Activated T-helper 2 cell treated with anti-CD3 and anti-CD28 coated beads, Interferon-gamma antibody, Interleukin-2, Interleukin-4, amounts not matched to agents 10 μg/mL and 5 μg/mL and 100 μg/mL, durations not matched to agents 14 hours and 24 hours and 36 hours (primary cell): ENCODE measurements around the gene SYK. TPM values are rescaled to one million over a fixed set of nuclear protein-coding genes. Genes with fewer than 3 reads are reported as not detected.
"Not testable (repeated sequence)": the region's sequence is repeated elsewhere in the genome, so short reads cannot be mapped to it uniquely, and the experiment has no call there.

Experiments
- DNase-seq: peaks from one replicate; pipeline ENCODE4 v3.0.0; 2021; ENCODE audit warnings: low spot score
- H3K27ac Mint-ChIP-seq: one replicate; pipeline ENCODE4 v1.8.0; 2021; ENCODE audit warnings: mixed read lengths
- H3K27me3 Mint-ChIP-seq: one replicate; pipeline ENCODE4 v1.8.0; 2021; ENCODE audit warnings: low read depth, mixed read lengths
- H3K36me3 Mint-ChIP-seq: one replicate; pipeline ENCODE4 v1.8.0; 2021; ENCODE audit warnings: low read depth, mixed read lengths
- H3K4me1 Mint-ChIP-seq: one replicate; pipeline ENCODE4 v1.8.0; 2021; ENCODE audit warnings: low read depth, mixed read lengths
- H3K4me3 Mint-ChIP-seq: one replicate; pipeline ENCODE4 v1.8.0; 2021; ENCODE audit warnings: low read depth, mild to moderate bottlenecking, moderate library complexity, mixed read lengths
- H3K9me3 Mint-ChIP-seq: one replicate; pipeline ENCODE4 v1.8.0; 2021; ENCODE audit warnings: mixed read lengths
- intact Hi-C: fragments of 100-400 bp; cut with micrococcal nuclease; formaldehyde crosslinking; loops from one replicate; pipeline ENCODE4 v1.15.1; 2023
- total RNA-seq: library from RNA; stranded (reverse); gene quantifications from 2 replicates; pipeline ENCODE4 v1.2.3, GENCODE V29; 2022

SYK gene
- total RNA-seq, 1 donor from 2014 or later, result 0.80 TPM

DNA sequence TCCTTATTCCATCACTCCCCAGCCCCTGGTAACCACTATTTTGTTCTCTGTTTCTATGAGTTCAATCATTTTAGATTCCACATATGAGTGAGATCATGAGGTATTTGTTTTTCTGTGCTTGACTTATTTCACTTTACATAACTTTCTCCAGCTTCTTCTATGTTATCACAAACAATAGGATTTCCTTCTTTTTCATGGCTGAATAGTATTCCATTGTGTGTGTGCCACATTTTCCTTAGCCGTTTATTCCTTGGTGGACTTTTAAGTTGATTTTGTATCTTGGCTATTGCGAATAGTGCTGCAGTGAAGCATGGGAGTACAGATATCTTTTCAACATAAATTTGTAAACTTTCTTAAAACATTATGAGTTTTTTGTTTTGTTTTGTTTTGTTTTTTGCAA is 15.1 kb downstream of the SYK start:
- H3K4me1 Mint-ChIP-seq, result peaks cover 8% of the 10 kb centered on the region
- no peak overlapping the region for H3K27ac Mint-ChIP-seq
- DNase-seq, result no peak
- H3K36me3 Mint-ChIP-seq, result no peaks in the 10 kb centered on the region
- H3K27me3 Mint-ChIP-seq, result peaks cover 14% of the 10 kb centered on the region
- intact Hi-C loops, result no loop called here
- no peak overlapping the region for H3K4me3 Mint-ChIP-seq
- peaks cover 5% of the 10 kb centered on the region for H3K9me3 Mint-ChIP-seq

DNA sequence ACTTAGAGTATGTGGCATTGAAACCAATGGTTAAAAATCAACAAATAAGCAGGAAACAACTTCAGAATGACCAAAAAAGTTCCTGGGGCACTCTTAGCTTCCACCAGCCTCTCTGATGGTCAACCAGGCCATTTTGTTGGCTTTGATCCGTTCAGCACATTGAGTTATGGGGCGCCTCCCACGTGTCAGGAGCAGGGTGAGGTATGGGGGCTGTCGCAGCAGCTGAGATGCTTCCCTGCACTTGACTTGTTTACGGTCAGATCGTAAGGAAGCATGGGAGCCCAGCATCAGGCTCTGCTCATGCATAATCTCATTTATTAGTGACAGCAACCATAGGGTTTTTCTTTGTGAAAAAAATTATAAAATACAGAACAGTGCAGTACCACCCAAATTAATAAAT is 16.7 kb downstream of the SYK start:
- H3K27me3 Mint-ChIP-seq, result peaks cover 20% of the 10 kb centered on the region
- no peak for DNase-seq
- intact Hi-C loops, result no loop called here
- no peak overlapping the region for H3K27ac Mint-ChIP-seq
- H3K9me3 Mint-ChIP-seq, result peaks cover 5% of the 10 kb centered on the region
- H3K4me1 Mint-ChIP-seq, result peaks cover 8% of the 10 kb centered on the region
- no peaks in the 10 kb centered on the region for H3K36me3 Mint-ChIP-seq
- H3K4me3 Mint-ChIP-seq, result no peak overlapping the region

DNA sequence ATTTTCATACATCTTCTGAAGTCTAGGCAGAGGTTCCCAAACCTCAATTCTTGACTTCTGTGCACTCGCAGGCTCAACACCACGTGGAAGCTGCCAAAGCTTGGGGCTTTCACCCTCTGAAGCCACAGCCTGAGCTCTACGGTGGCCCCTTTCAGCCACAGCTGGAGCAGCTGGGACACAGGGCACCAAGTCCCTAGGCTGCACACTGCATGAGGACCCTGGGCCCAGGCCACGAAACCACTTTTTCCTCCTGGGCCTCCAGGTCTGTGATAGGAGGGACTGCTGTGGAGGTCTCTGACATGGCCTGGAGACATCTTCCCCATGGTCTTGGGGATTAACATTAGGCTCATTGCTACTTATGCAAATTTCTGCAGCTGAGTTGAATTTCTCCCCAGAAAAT is 18.8 kb downstream of the SYK start:
- H3K4me1 Mint-ChIP-seq, H3K9me3 Mint-ChIP-seq, H3K4me3 Mint-ChIP-seq, H3K36me3 Mint-ChIP-seq, H3K27ac Mint-ChIP-seq, intact Hi-C loops, DNase-seq: not testable (repeated sequence)
- H3K27me3 Mint-ChIP-seq, result peaks cover 32% of the 10 kb centered on the region

DNA sequence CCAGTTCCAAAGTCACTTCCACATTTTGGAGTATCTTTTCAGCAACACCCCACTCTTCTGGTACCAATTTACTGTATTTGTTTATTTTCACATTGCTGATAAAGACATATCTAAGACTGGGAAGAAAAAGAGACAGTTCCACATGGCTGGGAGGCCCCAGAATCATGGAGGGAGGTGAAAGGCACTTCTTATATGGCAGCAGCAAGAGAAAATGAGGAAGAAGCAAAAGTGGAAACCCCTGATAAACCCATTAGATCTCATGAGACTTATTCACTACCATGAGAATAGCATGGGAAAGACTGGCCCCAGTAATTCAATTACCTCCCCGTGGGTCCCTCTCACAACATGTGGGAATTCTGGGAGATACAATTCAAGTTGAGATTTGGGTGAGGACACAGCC is 19.6 kb downstream of the SYK start:
- H3K4me3 Mint-ChIP-seq, DNase-seq, H3K9me3 Mint-ChIP-seq, H3K27ac Mint-ChIP-seq, H3K4me1 Mint-ChIP-seq, H3K36me3 Mint-ChIP-seq, intact Hi-C loops: not testable (repeated sequence)
- peaks cover 35% of the 10 kb centered on the region for H3K27me3 Mint-ChIP-seq

DNA sequence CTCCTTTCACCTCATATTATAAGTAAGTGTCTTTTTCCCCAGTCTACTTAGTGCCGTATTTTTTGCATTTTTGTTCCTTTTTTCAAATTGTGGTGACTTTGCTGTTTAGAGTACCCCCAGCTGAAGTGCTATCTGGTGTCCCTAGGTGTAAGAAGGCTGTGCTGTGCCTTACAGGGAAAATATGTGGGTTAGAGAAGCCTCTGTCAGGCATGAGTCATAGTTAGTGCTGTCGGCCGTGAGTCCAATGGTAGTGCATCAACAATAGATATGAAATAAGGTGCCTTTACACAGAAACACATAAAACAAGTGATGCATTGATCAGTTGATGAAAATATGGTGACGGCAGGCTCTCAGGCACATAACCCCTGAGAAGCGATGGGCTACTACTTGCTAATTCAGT is 20.1 kb downstream of the SYK start:
- no peak for DNase-seq
- H3K9me3 Mint-ChIP-seq, result peaks cover 1% of the 10 kb centered on the region
- no peak overlapping the region for H3K27ac Mint-ChIP-seq
- H3K27me3 Mint-ChIP-seq, result peaks cover 31% of the 10 kb centered on the region
- H3K36me3 Mint-ChIP-seq, result no peaks in the 10 kb centered on the region
- H3K4me1 Mint-ChIP-seq, result no peaks in the 10 kb centered on the region
- H3K4me3 Mint-ChIP-seq, result no peak overlapping the region
- intact Hi-C loops, result no loop called here

DNA sequence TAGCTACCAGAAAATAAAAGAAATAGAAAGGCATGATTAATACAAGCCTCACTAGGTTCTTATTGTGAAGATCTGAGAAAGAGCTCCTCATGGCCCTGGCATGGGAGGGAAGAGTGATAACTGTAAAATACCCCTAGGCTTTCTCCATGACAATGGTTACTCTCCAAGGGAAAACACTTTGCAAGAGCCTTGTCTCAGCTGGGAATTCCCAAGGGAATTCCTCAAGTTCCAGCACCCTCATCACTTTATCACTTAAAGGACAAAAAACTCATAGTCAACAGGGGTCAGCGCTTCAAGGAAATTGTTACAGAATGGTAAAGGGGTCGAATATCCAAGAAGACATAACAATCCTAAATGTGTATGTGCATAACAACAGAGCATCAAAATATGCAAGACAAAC is 21.2 kb downstream of the SYK start:
- Mint-ChIP-seq H3K27ac (no peak overlapping the region), H3K36me3 (no peaks in the 10 kb centered on the region), H3K4me3 (no peak overlapping the region), H3K4me1 (no peaks in the 10 kb centered on the region), H3K27me3 (peaks cover 33% of the 10 kb centered on the region), H3K9me3 (no peaks in the 10 kb centered on the region)
- intact Hi-C loops, result no loop called here
- no peak for DNase-seq

DNA sequence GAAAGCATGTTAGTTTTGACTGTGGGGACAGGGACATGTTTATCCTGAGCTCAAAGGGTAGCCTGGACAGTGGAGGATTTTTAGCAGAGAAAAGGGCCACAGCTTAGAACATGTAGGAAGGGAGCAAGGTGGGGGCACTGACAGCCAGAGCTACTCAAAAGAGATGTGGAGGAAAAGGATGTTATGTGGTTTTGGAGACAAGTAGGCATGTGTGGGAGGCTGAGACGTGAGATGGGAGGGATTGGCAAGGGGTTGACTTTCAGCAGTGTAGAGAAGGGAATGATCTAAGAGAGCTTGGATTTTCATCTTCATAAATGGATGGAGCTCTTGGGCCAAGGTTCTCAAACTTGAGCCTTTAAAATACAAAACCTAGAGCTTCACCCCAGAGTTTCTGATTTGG is 24.0 kb downstream of the SYK start:
- Mint-ChIP-seq H3K9me3 (no peaks in the 10 kb centered on the region), H3K27me3 (peaks cover 35% of the 10 kb centered on the region), H3K4me1 (no peaks in the 10 kb centered on the region), H3K4me3 (no peak overlapping the region), H3K27ac (no peak overlapping the region), H3K36me3 (no peaks in the 10 kb centered on the region)
- no peak for DNase-seq
- intact Hi-C loops, result no loop called here

DNA sequence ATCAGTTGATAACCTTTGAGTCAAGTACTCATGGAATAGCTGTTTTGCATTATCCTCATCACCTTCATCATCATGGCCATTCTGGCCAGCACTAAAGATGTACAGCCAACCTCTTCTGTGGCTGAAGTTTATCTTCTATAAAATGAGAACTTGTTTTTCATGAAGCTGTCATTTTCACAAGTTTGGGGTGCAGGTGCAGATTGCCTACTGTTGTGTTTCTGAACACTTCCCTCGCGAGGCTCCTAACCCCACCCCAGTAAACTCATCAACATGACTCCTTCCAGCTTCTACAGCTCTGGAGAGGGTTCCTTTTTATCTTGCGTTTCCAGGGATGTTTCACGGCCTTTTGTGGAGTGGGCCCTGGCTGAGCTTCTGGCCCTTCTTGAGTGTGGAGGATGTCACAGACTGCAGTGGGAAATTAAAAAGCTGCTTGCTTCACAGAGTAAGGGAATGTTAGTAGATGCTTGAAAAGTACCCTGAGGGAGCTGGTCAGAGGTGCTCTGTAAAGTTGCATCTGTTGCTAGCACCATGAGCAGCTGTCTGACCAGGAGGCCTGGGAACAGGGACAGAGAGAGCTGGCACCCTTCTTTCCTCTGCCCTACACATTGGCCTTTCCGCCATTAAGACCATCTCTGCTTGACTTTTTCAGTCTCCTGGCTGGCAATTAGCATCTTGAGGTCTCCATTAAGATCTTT is 24.9 kb downstream of the SYK start:
- Mint-ChIP-seq H3K27ac (no peak overlapping the region), H3K36me3 (no peaks in the 10 kb centered on the region), H3K9me3 (no peaks in the 10 kb centered on the region), H3K27me3 (peaks cover 32% of the 10 kb centered on the region), H3K4me3 (no peak overlapping the region), H3K4me1 (no peaks in the 10 kb centered on the region)
- intact Hi-C loops, result no loop called here
- DNase-seq, result no peak

DNA sequence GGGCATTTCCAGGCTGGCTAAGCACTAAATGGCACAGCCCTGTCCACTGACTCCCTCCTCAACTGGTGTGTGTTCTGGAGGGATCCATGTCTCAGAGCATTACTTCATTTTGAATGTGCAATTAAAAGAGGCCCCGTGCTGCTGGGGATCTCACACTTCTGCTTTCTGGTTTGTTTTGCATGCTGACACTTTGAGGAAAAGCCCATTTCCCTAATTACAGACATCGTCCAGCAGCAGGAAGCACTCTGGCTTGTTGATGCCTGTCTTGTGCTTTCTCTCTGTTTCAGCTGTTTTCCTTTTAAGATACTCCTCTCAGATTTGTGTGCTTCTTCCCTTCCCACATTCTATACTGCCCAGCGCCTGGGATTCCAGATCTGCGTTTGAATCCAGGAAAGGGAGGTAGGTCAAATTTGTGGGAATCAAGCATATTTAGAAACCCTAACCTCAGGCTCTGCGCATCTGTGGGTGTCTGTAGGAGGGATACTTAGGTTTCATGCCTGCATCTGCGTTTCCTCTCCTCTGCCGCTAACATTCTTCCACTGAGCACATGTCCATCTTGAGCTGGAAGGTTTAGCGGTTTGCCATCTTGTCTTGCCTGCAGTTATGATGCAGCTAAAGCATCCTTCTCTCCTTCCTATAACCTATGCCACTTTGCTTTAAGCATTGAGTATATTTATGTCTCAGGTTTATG is 25.7 kb downstream of the SYK start:
- intact Hi-C loops, result no loop called here
- no peaks in the 10 kb centered on the region for H3K9me3 Mint-ChIP-seq

DNA sequence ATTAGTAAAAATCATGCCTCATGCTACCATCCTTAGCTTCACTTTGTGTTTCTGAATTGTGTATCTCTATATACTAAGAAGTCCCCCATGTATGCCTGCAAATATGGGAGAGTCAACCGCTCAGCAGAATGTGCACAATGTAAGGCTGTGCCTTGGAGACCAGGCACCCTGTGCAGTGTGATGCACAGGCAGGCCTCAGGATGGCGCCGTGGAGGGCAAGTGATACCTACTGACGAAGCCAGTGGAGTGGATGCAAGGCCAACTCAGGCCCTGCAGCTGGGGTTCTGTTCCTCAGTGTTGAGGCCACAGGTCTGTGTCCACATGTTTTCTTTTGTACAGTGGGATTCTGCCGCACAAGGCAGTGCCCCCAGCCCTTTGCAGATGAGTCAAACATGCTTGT is 28.4 kb downstream of the SYK start:
- intact Hi-C loops, result no loop called here
- peaks cover 15% of the 10 kb centered on the region for H3K27me3 Mint-ChIP-seq
- no peak for DNase-seq
- H3K36me3 Mint-ChIP-seq, result no peaks in the 10 kb centered on the region
- H3K27ac Mint-ChIP-seq, result no peak overlapping the region
- H3K4me1 Mint-ChIP-seq, result no peaks in the 10 kb centered on the region
- no peaks in the 10 kb centered on the region for H3K9me3 Mint-ChIP-seq
- no peak overlapping the region for H3K4me3 Mint-ChIP-seq

More for the DNA sequence above, 25.7 kb downstream of the SYK start:
- no peak overlapping the region for H3K27ac Mint-ChIP-seq
- no peak overlapping the region for H3K4me3 Mint-ChIP-seq
- H3K36me3 Mint-ChIP-seq, result no peaks in the 10 kb centered on the region
- H3K4me1 Mint-ChIP-seq, result no peaks in the 10 kb centered on the region
- DNase-seq, result no peak
- peaks cover 32% of the 10 kb centered on the region for H3K27me3 Mint-ChIP-seq

DNA sequence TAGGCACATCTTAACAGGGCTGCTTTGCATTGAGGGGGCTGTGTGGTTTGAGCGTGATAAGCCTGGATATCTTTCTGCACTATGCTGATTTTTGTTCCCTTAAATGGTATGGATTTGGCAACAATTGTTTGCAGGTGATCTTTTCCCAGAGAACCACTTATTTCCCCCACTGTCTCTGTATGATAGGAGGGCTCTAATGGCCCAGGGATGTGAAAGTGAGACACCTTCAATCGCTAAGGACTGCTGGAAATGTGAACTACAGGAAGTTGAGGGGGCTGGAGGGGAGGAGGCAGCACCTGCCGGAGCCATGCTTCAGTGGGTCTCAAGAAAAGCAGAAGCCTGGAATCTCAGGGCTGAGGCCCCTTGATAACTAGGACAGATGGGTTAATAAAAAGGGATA is 29.4 kb downstream of the SYK start:
- intact Hi-C loops, result no loop called here
- Mint-ChIP-seq H3K36me3 (no peaks in the 10 kb centered on the region), H3K27me3 (peaks cover 9% of the 10 kb centered on the region), H3K9me3 (no peaks in the 10 kb centered on the region), H3K4me3 (no peak overlapping the region), H3K4me1 (no peaks in the 10 kb centered on the region), H3K27ac (no peak overlapping the region)
- no peak for DNase-seq

DNA sequence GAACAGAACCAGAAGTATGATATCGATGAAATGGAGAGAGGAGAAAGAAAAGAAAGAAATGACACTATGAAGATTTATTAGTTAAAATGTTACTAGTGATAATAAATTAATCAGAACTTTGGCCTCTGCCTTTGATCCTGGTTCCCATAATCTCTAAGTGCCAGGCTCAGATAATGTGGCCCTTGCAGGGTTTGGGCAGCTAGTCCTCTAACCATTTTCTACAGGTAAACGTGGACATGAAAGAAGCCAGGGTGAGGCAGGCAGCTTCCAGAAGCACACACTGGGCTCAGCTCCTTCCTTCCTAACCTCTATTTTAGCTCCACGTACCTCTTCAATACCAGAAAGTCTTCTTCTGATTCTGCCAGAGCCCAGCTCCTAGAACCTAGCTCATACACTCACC is 30.6 kb downstream of the SYK start:
- no peaks in the 10 kb centered on the region for H3K9me3 Mint-ChIP-seq
- H3K27ac Mint-ChIP-seq, result no peak overlapping the region
- H3K4me1 Mint-ChIP-seq, result no peaks in the 10 kb centered on the region
- peaks cover 5% of the 10 kb centered on the region for H3K27me3 Mint-ChIP-seq
- no peak overlapping the region for H3K4me3 Mint-ChIP-seq
- no peak for DNase-seq
- intact Hi-C loops, result no loop called here
- H3K36me3 Mint-ChIP-seq, result no peaks in the 10 kb centered on the region

DNA sequence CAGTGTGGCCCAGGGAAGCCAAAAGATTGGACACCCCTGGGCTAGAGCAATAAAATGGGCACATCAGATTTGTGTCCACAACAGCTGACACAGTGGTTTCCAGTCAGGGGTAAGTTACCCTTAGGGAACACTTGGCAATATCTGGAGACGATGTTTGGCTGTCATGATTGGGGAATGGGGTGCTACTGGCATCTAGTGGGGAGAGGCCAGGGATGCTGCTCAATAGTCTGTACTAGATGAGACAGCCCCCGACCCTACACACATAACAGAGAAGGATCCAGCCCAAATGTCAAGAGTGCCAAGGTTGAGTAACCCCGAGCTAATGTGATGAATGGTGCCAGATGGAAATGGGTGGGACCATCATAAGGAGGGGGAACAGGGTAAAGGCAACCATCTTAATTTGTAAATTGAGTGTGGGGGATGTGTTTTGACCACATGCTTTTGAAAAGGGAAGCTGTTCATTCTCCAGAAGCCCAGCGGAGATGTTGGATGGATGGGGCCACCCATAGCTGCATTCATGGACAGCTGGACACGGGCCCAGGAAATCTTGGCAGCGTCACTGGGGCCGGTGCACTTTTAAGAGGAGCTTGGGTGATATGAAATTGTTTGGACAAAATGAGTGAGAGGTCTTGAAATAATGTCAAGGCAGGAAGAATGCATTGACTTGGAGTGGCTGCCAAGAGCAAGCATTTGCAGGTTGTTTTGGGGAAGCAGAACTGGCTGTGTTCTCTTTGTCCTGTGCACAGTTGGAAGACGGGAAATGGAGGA is 33.4 kb downstream of the SYK start:
- Mint-ChIP-seq H3K36me3 (no peaks in the 10 kb centered on the region), H3K9me3 (no peaks in the 10 kb centered on the region), H3K27ac (no peak overlapping the region), H3K4me1 (no peaks in the 10 kb centered on the region), H3K4me3 (no peak overlapping the region), H3K27me3 (no peaks in the 10 kb centered on the region)
- no peak for DNase-seq
- intact Hi-C loops, result no loop called here
